Myocyte (in vitro differentiated cells): ENCODE measurements around the gene ZG16. TPM values are rescaled to one million over a fixed set of nuclear protein-coding genes. Genes with fewer than 3 reads are reported as not detected.
A peak's percentile ranks its signal among the peaks of the same experiment; 100 is the strongest.
"Not testable (repeated sequence)": the region's sequence is repeated elsewhere in the genome, so short reads cannot be mapped to it uniquely, and the experiment has no call there.

Experiments used
- DNase-seq: peaks from one replicate; pipeline ENCODE4 v3.0.0-alpha.2; 2012; ENCODE audit warnings: low read depth
- polyA plus RNA-seq: library from polyadenylated mRNA; unstranded; fragments of >200 nt; gene quantifications from one replicate; pipeline ENCODE4 v1.2.1, GENCODE V29; 2012; ENCODE audit warnings: missing spikeins
- total RNA-seq: library from RNA; depleted of rRNA; stranded (reverse); fragments of >200 nt; gene quantifications from 2 replicates; pipeline ENCODE4 v1.2.3, GENCODE V29; 2014

The ZG16 gene, protein sequence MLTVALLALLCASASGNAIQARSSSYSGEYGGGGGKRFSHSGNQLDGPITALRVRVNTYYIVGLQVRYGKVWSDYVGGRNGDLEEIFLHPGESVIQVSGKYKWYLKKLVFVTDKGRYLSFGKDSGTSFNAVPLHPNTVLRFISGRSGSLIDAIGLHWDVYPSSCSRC
- not detected in 2 replicates for total RNA-seq
- not detected for polyA plus RNA-seq

DNA sequence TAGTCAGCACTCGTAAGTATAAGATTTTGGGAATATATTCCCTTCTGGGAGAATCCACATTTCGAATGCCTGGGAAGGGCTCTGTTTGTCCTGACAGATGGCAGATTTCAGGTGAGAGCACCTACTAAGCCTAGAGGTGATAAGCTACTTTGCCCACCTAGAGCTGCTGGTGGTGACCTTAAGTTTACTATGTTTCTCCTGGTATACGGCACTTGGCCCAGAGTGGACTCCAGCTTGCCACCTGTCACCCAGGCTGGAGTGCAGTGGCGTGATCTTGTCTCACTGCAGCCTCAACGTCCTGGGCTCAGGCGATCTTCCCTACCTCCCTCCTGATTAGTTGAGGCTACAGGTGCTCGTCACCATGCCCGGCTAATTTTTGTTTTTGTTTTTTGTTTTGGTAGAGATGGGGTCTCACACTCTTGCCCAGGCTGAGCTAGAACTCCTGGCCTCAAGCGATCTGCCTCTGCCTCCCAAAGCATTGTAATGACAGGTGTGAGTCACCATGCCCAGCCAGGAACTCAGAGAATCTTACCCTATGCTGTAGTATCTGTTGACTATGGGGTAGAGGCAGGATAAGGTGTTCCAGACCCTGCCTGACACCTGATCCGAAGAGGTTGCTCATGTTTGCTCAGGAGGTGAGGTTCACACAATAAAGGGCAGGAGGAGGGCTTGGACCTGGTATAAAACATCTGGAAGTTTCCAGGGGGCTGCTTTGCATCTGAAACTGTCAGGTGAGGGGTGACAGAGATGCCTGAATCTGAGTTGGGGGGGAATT, at the start of gene ZG16:
ZG16 (plus strand) TSS at position 681 of the 775 bp plus-strand sequence. CDS start 1,011 bp downstream, outside the sequence.
- no peak for DNase-seq

DNA sequence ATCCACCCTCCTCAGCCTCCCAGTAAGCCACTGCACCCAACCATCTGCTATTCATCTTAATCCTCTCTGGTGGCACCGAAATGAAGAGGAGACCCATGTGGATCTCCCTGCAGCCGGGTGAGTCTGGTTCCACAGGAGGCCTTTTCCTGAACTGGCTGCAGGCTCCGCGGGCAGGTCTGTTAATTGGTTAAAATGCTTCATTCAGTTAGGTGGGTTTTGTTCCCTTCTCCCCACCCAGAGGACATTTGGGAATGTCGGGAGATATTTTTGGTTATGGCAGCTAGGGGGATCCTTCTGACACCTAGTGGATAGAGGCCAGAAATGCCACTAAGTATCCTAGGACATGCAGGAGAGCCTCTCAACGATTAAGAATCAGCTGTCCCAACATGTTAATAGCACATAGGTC, 48.9 kb upstream of the ZG16 start:
- peak; percentile 75 for DNase-seq

DNA sequence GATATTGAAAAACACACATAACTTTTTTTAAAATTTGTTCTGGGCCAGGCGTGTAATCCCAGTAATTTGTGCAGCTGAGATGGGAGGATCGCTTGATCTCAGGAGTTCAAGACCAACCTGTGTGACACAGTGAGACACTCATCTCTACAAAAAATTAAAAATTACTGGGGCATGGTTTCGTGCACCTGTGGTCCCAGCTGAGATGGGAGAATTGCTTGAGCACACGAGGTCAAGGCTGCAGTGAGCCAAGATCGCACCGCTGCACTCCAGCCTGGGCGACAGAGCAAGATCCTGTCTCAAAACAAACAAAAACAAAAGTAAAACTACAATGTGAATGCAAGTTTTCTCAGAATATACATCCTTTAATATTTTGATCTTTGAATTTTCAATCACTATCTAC, 47.4 kb upstream of the ZG16 start:
- DNase-seq: no peak

DNA sequence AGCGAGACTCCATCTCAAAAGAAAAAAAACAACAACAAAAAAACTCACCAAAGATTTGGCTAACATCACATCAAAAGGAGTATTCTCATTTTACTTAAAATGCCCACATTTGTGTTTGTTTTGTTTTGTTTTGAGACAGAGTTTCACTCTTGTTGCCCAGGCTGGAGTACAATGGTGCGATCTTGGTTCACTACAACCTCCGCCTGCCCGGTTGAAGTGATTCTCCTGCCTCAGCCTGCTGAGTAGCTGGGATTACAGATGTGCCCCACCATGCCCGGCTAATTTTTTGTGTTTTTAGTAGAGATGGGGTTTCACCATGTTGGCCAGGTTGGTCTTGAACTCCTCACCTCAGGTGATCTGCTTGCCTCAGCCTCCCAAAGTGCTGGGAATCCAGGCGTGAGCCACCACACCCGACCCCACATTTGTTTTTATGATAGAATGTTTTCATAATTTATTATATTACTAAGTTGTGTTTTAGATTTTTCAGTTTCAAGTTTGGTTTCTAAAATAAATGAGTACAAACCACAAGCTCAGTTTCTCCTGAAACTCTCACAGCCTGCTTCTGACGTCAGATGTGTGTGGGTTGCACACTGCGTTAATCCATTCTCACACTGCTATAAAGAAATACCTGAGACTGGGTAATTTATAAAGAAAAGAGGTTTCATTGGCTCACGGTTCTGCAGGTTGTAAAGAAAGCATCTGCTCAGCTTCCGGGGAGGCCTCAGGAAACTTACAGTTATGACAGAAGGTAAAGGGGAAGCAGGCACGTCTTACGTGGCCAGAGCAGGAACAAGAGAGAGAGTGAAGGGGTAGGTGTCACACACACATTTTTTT, 46.1 kb upstream of the ZG16 start:
- not testable (repeated sequence) for DNase-seq

DNA sequence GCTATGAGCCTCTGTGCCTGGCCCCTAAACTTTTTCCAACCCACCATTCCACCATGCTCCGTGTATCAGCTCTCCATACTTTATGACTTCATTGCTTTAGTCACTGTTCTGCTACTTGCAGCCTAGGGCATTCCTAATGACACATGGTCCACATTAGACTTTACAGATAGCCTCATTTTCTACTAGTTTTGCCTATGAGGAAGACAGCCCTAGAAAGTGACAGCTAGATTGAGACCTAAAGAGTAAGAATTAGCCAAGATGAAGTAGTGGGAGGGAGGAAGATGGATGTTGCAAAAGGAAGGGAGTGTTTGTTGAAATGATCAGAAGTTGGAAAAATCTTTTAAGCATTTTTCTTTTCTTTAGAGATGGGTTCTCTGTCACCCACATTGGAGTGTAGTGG, 43.3 kb upstream of the ZG16 start:
- DNase-seq: no peak

DNA sequence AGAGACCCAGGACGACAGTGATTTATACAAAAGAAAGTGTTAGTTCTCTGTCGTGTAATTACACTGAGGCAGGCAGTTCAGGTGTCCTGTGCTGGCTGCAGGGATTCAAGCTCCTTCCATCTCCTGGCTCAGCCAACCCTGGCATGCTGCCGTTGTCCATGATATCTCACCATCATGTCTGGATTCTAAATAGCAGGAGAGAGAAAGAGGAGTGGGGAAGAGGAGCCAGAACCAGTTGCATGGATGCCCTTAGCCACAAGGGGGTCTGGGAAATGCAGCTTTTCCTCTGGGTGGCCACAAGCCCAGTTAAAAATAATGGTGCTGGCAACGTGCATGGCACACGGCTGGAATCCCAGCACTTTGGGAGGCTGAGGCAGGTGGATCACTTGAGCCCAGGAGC, 41.9 kb upstream of the ZG16 start:
- DNase-seq: no peak

DNA sequence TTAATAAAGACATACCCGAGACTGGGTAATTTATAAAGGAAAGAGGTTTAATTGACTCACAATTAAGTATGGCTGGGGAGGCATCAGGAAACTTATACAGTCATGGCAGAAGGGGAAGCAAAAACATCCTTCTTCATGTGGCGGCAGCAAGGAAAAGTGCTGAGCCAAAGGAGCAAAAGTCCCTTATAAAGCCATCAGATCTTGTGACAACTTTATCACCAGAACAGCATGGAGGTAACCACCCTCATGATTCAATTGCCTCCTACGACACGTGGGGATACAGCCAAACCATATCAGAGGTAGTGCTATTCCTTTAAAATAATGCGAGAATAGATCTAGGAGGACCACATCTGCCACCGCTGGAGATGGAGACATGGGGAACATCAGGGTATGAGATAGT, 41.3 kb upstream of the ZG16 start:
- no peak for DNase-seq

DNA sequence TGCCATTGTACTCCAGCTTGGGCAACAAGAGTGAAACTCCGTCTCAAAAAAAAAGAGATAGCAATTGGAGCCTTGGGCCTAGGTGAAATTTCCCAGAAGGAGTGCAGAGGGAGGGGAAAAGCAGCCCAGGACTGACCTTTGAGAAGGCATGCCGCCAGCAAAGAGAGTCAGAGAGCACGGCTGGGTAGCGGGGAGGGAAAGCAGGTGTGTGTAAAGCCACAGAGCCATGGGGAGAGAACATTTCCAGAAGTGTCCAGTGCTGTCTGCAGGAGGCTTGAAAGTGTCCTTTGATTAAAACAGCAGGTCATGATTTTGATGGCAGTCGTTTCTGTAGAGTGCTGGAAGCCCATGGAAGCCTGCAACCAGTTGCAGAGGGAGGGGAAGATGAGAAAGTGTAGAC, 40.3 kb upstream of the ZG16 start:
- no peak for DNase-seq

DNA sequence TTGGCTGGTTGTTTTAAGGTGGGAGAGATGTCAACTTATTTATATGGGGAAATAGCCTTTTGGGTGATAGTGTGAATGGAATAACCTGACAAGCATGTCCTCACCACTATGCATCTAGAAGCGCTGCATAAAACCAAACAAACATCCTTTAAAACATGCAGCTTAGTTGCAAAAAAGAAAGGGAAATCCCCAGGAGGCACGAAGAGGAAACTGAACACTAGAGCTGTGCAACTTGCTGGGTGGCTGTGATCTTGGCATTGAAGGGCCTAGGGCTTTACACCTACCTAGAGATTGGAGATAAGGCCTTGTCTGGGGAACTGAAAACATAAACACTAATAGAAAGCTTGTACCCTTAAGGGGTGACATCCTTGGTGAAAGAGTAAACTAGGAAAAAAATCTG, 39.5 kb upstream of the ZG16 start:
- DNase-seq: no peak

DNA sequence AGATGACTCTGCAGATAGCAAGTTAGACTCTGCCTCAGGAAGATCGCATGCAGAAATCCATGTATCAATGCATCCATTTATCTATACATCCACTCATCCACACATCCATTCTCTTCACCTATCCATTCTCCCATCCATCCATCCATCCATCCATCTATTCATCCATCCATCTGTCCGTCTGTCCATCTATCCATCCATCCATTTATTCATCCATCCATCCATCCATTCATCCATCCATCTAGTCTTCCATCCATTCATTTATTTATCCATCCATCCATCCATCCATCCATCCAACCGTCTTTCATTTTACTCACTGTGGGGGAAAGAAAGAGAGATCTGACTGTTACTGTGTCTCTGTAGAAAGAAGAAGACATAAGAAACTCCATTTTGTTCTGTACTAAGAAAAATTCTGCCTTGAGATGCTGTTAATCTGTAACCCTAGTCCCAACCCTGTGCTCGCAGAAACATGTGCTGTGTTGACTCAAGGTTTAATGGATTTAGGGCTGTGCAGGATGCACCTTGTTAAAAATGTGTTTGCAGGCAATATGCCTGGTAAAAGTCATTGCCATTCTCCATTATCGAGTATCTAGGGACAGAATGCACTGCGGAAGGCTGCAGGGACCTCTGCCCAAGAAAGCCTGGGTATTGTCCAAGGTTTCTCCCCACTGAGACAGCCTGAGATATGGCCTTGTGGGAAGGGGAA, 38.0 kb upstream of the ZG16 start:
- DNase-seq: not testable (repeated sequence)

DNA sequence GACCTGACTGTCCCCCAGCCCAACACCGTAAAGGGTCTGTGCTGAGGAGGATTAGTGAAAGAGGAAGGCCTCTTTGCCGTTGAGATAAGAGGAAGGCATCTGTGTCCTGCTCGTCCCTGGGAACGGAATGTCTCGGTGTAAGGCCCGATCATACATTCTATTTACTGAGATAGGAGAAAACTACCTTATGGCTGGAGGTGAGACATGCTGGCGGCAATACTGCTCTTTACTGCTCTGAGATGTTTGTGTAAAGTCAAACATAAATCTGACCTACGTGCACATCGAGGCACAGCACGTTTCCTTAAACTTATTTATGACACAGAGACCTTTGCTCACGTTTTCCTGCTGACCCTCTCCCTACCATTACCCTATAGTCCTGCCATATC, 37.4 kb upstream of the ZG16 start:
- DNase-seq: not testable (repeated sequence)

DNA sequence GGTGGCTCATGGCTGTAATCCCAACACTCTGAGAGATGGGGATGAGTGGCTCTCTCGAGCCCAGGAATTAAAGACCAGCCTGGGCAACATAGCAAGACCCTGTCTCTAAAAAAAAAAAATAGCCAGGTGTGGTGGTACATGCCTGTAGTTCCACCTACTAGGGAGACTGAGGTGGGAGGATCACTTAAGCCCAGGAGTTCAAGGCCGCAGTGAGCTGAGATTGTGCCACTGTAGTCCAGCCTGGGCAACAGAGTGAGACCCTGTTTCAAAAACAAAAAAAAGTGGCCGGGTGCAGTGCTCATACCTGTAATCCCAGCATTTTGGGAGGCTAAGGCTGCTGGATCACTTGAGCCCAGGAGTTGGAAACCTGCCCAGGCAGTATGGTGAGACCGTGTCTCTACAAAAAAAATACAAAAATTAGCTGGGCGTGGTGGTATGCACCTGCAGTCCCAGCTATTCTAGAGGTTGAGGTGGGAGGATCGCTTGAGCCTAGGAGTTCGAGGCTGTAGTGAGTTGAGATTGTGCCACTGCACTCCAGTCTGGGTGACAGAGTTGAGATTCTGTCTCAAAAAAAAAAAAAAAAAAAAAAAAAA, 35.3 kb upstream of the ZG16 start:
- no peak for DNase-seq

DNA sequence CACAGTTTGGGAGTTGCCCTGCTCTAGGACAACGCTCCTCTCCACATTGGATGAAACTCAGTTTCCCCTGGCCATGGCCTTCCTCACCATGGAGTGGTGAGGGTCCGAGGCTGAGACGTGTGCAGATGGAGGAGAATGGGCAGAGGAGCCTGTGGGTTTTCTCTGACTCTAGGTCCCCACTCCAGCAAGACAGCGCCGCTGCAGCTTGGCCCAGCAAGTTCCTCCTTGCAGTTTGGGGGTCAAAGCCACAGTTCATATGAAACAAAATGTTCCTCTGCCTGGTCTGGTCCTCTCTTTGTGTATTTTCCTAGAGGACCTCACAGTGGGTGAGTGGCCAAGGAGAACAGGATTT, 34.6 kb upstream of the ZG16 start:
- no peak for DNase-seq

DNA sequence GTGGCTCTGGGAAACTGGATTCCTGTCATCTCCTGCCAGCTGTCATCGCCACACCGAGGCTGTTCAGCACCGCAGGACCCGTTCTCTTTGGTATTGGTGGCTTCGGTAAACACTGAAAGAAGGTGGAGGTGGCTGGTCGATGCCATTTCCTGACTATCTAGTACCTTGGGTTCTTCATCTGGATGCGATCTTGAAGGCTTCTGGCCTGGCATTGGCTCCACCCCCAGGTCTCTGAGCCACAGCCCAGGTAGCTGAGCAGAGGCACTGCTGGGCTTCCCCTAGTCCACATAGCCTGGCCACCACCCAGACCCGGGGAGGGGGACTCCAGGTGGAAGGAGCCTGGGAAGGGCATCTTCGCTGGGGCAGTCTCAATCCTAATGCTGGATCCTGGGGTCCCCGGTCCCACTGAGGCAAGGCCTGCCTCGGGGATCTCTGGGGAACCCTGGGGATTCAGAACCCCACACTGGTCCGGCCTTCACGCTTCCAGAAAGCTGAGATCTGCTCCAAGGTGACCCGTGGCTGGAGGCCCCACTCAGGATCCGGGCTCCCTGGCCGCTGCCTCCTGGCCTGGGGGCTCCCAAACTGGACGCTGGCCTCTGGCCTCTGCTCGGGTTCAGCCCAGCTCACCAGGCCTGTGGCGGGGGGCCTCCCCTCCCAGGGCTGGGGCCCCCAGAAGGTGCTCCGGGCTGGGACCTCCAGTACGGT, 34.1 kb upstream of the ZG16 start:
- peak; percentile 5 for DNase-seq

DNA sequence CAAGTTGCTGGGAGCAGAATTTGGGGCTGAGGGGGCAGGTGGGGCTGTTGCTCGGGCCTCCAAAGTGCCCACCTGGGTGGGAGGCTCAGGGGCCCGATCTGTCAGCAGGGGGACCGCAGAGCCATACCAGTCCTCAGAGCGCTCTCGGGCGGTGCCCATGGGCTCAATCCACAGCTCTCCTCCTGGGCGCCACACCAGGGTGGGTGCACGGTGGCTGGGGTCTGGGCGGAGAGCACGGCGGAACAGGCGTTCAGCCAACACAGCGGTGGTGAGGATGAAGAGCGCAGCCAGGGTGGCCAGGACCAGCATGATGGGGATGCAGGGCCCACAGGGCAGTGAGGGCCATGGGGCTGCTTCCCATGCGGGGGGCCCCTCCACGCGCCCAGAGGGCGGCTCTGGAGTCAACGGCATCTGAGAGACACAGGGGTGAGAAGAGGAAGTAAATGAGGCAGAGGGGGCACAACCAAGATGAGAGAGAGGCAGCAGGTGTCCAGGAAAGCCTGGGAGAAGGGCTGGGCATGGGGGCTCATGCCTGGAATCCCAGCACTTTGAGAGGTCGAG, 33.4 kb upstream of the ZG16 start:
- DNase-seq: no peak

DNA sequence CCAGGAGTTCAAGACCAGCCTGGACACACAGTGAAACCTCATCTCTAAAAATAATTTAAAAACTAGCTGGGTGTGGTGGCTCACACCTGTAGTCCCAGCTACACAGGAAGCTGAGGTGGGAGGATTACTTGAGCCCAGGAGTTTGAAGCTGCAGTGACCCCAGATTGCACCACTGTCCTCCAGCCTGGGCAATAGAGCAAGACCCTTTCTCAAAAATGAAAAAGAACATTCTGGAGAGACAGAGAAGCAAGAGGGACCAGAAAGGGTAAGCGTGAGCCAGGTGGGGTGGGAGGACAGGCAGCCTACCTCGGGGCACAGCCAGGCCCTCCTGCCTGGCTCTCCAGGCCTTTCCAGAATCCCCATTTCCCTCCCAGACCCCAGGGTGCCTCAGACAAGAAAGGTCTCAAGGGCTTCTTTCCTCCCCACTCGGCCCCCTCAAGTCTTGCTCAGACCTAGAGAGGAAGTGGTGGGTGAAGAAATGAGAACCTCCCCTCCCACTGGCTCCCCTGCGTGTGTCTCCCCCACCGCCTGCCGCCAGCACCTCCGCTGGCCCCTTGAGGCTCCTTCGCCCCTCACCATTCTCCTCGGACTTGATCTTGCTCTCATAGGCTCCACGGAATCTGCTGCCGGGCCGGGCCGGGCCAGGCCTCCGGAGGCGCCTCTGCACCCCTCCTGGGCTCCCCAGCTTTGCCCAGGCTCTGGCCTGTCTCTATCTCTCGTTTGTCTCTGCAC, 32.8 kb upstream of the ZG16 start:
- no peak for DNase-seq

DNA sequence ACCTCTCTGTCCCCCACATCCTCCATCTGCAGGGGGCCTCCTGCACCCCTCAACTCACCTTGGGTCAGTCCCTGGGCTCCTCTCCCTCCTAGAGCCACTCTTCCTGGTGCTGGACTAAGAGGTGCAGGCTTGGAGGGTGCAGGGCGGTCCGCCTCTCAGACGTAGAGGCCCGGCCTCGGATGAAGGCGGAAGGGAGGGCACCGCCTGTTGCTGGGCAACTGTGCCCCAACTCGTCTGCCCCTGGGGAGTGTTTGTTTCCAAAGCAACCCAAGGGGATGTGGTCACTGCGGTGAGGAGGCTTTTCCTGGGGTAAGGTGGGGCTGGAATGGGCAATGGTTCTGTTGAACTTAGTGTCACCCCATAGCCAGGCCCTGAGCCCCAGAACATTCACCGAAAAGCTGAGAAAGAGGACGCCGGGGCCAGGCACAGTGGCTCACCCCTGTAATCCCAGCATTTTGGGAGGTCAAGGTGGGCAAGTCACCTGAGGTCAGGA, 32.2 kb upstream of the ZG16 start, which contains the start of gene C16orf54:
C16orf54 (minus strand) TSS at position 138 of the 493 bp plus-strand sequence. CDS start 1,039 bp downstream, outside the sequence.
- DNase-seq: no peak

DNA sequence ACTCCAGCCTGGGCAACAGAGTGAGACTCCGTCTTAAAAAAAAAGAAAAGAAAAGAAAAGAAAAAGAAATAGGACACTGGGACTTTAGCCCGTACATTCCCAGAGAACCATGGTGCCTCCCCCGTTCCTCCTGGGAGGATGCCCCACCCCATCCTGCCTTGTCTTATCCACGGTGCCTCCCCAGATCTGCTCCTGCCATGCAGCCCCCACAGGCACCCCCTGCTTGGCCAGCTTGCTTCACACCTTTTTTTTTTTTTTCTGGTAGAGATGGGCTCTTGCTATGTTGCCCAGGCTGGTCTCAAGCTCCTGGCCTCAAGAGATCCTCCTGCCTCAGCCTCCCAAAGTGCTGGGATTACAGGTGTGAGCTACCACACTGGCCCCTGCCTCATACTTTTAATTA, 31.5 kb upstream of the ZG16 start:
- not testable (repeated sequence) for DNase-seq
